T-helper 1 cell (primary cell): ENCODE data around the gene OR2L8.

Experiments
- DNase-seq, 5 donors: peaks; one replicate each; pipeline ENCODE4 v3.0.0-alpha.2; 2012 to 2020

OR2L8 gene

DNA sequence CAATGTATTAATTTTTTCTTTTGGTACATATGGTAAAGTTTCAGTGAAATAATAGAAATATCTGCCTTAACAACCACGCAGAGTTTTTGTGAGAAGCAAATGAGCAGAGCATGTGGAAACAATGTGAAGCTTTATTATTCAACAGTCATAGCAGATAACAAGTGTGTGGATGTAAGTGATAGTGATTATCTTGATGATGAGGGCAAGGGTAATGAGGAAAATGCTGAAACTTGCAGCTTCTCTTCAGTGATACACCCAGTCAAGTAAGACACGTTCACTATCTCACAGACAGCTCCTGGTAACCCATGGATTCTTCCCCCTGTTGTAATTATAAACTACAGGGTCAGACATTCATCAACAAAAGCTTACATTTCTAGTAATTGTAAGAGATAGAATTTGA lies 50.2 kb downstream of the OR2L8 start:
- no peak for DNase-seq
